ENCODE results near the gene GPS1. TPM values are rescaled to one million over a fixed set of nuclear protein-coding genes. Genes with fewer than 3 reads are reported as not detected.

Gene GPS1
- total RNA-seq: 105 and 200 TPM in 2 replicates

DNA sequence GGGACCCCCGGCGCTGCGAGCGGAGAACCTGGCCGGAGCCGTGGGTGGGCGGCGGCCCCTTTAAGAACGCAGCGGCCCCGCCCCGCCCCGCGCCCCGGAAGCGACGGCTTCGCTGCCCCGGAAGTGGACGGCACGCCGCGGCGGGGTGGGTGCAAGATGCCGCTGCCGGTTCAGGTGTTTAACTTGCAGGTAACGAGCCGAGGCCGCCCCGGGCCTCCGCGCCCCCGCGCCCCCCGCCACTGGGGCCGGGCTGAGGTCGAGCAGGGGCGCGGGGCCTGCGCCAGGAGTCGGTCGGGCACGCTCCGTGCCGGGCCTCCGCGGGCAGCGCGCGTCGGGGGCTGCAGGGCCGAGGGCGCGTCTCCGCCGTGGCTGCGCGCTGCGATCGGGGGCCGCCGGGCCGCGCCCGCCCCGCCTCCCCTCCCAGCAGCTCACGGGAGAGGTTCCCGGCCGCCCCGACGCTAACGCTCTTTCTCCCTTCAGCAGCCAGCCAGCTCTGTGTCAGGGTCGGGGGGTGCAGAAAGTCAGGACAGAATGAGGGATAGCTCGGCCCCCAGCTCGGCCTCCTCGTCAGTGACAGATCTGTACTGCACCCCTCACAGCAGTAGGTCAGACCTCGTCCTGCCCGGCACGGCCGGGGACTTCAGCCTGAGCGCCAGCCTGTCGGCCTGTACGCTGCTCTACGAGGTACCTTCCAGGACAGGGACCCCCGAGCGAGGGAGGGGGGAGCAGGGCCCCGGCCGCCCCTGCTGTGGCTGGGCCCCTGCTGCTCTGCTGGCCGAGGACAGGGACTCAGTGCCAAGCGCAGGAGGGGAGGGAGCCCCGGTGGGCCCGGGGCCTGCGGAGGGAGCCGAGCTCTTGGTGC is at the start of gene GPS1, which contains the start of gene RFNG:
Gene GPS1, plus strand, starts transcription at position 123 of the 862 bp plus-strand sequence. Its CDS starts 34 bp downstream, at position 157.
Gene RFNG, minus strand, starts transcription at position 36 of the 862 bp plus-strand sequence. CDS start 45 bp downstream, outside the sequence.
- TF ChIP-seq, protein P1, sequence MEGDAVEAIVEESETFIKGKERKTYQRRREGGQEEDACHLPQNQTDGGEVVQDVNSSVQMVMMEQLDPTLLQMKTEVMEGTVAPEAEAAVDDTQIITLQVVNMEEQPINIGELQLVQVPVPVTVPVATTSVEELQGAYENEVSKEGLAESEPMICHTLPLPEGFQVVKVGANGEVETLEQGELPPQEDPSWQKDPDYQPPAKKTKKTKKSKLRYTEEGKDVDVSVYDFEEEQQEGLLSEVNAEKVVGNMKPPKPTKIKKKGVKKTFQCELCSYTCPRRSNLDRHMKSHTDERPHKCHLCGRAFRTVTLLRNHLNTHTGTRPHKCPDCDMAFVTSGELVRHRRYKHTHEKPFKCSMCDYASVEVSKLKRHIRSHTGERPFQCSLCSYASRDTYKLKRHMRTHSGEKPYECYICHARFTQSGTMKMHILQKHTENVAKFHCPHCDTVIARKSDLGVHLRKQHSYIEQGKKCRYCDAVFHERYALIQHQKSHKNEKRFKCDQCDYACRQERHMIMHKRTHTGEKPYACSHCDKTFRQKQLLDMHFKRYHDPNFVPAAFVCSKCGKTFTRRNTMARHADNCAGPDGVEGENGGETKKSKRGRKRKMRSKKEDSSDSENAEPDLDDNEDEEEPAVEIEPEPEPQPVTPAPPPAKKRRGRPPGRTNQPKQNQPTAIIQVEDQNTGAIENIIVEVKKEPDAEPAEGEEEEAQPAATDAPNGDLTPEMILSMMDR (conservative IDR thresholded peaks at IDR 0.05; ENCODE audit: low read depth, low read length): no peak
- no peak for DNase-seq (ENCODE audit: low read depth)
- peak within 1 kb of the TSS; percentile 91 for H3K4me3 ChIP-seq (ENCODE audit: low read depth, low read length)

DNA sequence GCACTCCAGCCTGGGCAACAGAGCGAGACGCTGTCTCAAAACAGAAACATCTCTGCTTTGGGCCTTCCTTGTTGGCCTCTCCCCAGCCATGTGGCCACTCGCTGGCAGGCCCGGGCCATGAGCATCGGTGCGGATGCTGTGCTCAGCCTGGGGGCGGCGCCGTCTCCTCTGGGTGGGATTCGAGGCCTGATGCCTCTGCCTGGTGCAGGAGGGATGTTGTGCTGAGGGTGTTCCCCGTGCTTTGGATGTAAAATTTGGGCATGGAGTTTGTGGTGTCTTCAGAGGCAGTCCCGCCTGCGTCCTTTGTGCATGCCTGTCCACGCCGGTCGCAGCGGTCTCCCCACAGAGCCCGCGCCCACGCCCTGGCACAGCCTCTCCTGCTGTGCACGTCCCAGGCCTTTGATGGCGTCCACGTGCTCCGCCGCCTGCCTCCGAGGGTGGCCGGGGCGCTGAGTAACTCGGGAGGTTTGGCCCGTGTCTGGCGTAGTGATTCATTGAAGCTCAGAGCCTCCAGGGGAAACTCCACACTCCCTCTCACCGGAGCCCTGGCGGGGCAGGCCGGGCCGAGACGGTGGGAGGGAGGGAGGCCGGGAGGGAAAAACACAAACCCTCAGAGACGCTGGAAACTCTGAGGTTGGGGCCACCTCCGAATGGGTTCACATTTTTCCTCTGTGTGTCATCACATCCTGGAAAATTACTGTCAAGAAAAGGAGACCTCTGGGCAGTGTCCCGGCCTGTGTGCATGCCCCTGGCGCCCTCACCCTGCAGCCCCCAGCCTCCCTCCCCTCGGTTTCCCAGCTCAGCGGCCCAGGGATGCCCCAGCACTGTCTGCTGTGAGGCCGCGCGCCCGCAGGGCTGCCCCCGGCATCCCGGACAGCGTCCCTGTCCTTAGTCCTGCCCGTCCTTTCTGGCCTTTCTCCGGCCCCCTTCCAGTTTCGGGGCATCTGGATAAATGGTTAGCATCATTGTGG is 48.0 kb upstream of the GPS1 start:
- peak; percentile 52 for DNase-seq (ENCODE audit: low read depth)
- H3K4me3 ChIP-seq (ENCODE audit: low read depth, low read length): no peak overlapping the region
- TF ChIP-seq, protein P1 (conservative IDR thresholded peaks at IDR 0.05; ENCODE audit: low read depth, low read length): no peak

DNA sequence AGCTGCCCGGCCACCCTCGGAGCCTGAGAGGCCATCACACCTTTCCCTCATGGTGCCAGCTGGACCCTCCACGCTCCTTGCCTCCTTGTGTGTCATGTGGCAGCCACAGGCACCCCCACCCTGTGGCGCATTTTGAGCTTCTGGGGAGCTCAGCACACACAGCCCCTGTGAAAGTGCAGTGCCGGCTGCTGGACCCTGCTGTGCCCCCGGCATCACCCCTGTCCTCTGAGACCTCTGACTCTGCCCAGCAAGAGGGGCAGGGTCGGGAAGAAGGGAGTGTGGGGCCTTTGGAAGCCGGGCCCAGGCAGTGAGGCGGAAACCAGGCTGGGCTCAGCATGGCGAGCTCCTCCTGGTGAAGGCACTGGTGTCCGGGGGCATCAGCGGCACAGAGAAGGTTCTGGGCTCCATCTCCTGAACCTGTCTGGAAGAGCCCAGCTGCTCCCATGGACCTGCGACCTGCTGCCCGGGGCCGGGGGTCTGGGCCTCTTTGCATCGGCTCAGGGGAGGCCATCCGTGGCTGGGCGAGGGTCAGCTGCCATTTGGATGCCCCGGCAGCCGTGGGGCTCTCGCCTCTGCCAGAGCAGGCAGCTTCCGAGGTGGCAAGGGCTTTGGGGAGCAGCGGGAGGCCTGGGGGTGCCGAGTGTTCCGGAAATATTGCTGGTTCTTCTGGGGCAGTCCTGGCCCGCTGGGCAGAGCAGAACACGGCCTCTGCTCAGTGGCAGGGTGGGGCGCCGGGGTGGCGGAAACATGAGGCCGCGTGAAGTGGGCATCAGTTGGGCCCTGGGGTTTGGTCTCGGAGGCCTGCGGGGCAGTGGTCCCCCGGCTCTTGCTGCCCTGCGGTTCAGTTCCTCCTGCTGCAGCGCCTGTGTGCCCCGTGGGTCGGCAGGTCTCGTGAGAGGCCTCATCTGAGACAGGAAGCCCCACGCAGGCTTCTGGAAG is 46.9 kb upstream of the GPS1 start:
- H3K4me3 ChIP-seq (ENCODE audit: low read depth, low read length): no peak overlapping the region
- TF ChIP-seq, protein P1 (conservative IDR thresholded peaks at IDR 0.05; ENCODE audit: low read depth, low read length): no peak
- no peak for DNase-seq (ENCODE audit: low read depth)

DNA sequence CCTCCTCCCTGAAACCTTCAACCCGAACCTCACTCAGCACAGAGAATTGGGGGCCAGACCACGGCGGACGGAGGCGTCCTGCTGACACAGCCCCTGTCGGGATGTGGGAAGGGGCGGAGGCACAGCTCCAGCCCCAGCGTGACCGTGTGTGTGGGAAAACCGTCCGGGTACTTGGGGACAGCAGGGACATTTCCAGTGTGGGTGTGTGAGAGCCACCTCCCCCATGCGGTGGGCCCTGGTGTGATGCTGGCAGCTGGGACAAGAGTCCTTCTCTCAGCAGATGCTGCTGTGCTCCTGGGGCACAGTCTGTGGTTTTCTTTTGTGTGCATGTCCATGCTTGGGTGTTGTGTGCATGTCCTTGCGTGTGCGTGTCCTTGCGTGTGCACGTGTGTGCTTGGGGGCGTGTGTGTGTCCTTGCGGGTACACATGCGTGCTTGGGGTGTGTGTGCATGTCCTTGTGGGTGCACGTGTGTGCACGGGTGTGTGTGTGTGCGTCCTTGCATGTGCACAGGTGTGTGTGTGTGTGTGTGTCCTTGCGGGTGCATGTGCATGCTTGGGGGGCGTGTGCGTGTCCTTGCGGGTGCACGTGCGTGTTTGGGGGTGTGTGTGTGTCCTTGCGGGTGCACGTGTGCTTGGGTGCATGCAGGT is 45.9 kb upstream of the GPS1 start:
- TF ChIP-seq, protein P1 (conservative IDR thresholded peaks at IDR 0.05; ENCODE audit: low read depth, low read length): no peak
- H3K4me3 ChIP-seq (ENCODE audit: low read depth, low read length): no peak overlapping the region
- no peak for DNase-seq (ENCODE audit: low read depth)

DNA sequence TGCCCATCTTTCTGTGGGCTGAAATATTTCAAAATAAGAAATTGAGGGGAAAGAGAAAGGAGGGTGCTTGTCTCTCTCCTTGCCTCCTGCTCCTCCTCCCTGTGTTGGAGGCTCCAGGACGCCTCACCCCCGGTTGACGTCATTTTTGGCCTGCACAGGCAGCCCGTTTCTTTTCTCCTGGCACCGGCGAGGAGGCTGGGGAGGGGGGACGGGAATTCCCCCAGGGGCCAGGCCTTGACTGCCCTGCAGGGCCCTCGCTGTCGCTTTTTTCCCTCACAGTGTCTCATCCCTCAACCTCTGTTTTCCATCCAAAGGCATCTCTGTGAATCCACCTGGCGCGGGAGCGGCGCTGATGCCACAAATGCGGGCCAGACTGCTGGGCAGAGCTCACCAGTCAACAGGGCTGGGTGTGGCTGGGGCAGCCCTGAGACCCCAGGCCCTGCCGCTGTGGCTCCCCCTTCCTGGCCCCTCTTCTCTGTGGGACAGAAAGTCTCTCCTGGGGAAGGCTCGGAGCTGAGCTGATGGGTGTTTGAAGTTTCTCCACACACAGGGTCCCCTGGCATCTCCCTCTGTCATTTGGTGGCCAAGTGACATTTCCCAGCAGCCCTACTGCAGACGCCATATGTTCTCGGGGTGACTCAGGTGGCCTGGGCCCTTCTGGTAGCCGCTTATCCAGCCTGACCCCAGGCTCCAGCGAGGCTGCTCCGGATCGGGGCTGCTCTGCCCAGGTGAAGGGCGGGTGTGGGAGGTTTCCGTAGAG is 45.0 kb upstream of the GPS1 start:
- DNase-seq (ENCODE audit: low read depth): no peak
- TF ChIP-seq, protein P1 (conservative IDR thresholded peaks at IDR 0.05; ENCODE audit: low read depth, low read length): no peak

More for the DNA sequence above, 45.0 kb upstream of the GPS1 start:
- no peak overlapping the region for H3K4me3 ChIP-seq (ENCODE audit: low read depth, low read length)
